ENCODE results near the gene OR2V1. TPM values are rescaled to one million over a fixed set of nuclear protein-coding genes. Genes with fewer than 3 reads are reported as not detected.
"Not testable (repeated sequence)": the region's sequence is repeated elsewhere in the genome, so short reads cannot be mapped to it uniquely, and the experiment has no call there.

Gene OR2V1
- total and polyA plus RNA-seq, 7 experiments from 2014 or later = not detected

DNA sequence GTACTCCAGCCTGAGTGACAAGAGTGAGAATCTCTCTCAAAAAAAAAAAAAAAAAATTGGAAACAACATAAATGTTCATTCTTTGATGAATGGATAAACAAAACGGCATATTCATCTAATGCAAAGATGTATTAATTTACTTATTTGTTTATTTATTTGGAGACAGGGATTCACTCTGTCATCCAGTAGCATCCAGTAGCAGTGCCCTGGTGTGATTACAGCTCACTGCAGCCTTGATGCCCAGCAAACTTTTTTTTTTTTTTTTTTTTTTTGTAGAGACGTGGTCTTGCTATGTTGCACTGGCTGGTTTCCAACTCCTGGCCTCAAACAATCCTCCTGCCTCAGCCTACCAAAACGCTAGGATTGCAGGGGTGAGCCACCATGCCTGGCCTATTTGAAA lies 40.8 kb upstream of the OR2V1 start:
- Mint-ChIP-seq H3K4me1 (peaks cover 20 to 57% (median 52%) of the 10 kb centered on the region in 7 donors), H3K27me3 (peaks cover 50 to 79% (median 66%) of the 10 kb centered on the region in 5 donors), H3K36me3 (peaks cover 0 to 6% (median 4%) of the 10 kb centered on the region in 5 donors), H3K27ac (peak overlapping the region in 3 of 9 donors; percentile 71 to 87 (median 79)), H3K4me3 (peak overlapping the region in 5 of 10 donors; percentile 23 to 91 (median 35)), H3K9me3 (peaks cover 0 to 22% (median 0%) of the 10 kb centered on the region in 11 donors)
- DNase-seq = no peak
- Histone ChIP-seq H3K4me1 (ENCODE audit: control insufficient read depth in 2 of 2, insufficient read depth in 2 of 2, low read length in 2 of 2) (peaks cover 10 to 23% of the 10 kb centered on the region in 2 donors), H3K27me3 (ENCODE audit: control insufficient read depth in 2 of 2, insufficient read depth in 2 of 2, low read length in 2 of 2) (peaks cover 6 to 26% of the 10 kb centered on the region in 2 donors), H3K36me3 (ENCODE audit: control insufficient read depth in 2 of 3, insufficient read depth in 3 of 3, low read length in 3 of 3) (no peaks in the 10 kb centered on the region), H3K27ac (ENCODE audit: low read depth, low read length) (no peak overlapping the region), H3K9me3 (ENCODE audit: control insufficient read depth in 2 of 3, low read length in 3 of 3) (no peaks in the 10 kb centered on the region), H3K4me3 (ENCODE audit: low read length) (no peak overlapping the region)
- POLR2A ChIA-PET = interaction anchor here (0.5 to 3.3 kb wide), 7 partner anchors 12 to 521 kb away, joined by 3 to 17 read pairs (median 7); no protein-coding TSS in a partner anchor
- CTCF ChIA-PET = interaction anchor here (1.6 kb wide), 1 partner anchor 13 kb away, joined by 8 read pairs; no protein-coding TSS in a partner anchor
- no peak for ATAC-seq
- intact Hi-C loops (cut with micrococcal nuclease) = loop anchor here in 1 of 2 donors (2.0 kb wide), 1 partner anchor 17 kb away; no protein-coding TSS in a partner anchor

DNA sequence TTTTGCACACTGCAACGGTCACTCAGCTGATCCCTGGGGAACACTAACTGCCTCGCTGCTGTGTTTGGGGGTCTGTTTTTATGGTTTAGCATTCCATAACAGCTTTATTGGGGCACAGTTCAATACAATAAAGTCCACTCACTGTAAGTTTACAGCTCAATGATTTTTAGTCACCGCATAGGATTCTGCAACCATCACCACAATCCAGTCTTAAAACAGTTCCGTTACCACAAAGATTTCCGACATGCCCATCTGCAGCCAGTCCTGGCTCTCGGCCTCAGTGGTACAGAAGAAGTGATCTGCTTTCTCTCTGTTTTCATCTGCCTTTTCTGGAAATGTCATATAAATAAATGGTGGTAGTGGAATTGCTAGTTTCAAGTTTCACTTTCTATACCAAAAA lies 40.0 kb upstream of the OR2V1 start:
- Histone ChIP-seq H3K4me3 (ENCODE audit: low read length) (no peak overlapping the region), H3K9me3 (ENCODE audit: control insufficient read depth in 2 of 3, low read length in 3 of 3) (no peaks in the 10 kb centered on the region), H3K36me3 (ENCODE audit: control insufficient read depth in 2 of 3, insufficient read depth in 3 of 3, low read length in 3 of 3) (no peaks in the 10 kb centered on the region), H3K4me1 (ENCODE audit: control insufficient read depth in 2 of 2, insufficient read depth in 2 of 2, low read length in 2 of 2) (peaks cover 10 to 23% of the 10 kb centered on the region in 2 donors), H3K27me3 (ENCODE audit: control insufficient read depth in 2 of 2, insufficient read depth in 2 of 2, low read length in 2 of 2) (peaks cover 6 to 26% of the 10 kb centered on the region in 2 donors), H3K27ac (ENCODE audit: low read depth, low read length) (no peak overlapping the region)
- no peak for ATAC-seq
- Mint-ChIP-seq H3K9me3 (peaks cover 0 to 22% (median 0%) of the 10 kb centered on the region in 11 donors), H3K27ac (peak overlapping the region in 5 of 9 donors; percentile 14 to 76 (median 44)), H3K36me3 (peaks cover 0 to 6% (median 4%) of the 10 kb centered on the region in 5 donors), H3K4me3 (peak overlapping the region in 5 of 10 donors; percentile 12 to 71 (median 67)), H3K4me1 (peaks cover 20 to 61% (median 53%) of the 10 kb centered on the region in 7 donors), H3K27me3 (peaks cover 52 to 78% (median 73%) of the 10 kb centered on the region in 5 donors)
- ChIA-PET CTCF (no interaction called here), POLR2A (interaction anchor here (0.8 to 3.3 kb wide), 4 partner anchors 14 to 90 kb away, joined by 3 to 17 read pairs (median 4); partner anchors contain the start of gene TRIM52)
- DNase-seq = no peak
- intact Hi-C loops (cut with micrococcal nuclease) = no loop called here

DNA sequence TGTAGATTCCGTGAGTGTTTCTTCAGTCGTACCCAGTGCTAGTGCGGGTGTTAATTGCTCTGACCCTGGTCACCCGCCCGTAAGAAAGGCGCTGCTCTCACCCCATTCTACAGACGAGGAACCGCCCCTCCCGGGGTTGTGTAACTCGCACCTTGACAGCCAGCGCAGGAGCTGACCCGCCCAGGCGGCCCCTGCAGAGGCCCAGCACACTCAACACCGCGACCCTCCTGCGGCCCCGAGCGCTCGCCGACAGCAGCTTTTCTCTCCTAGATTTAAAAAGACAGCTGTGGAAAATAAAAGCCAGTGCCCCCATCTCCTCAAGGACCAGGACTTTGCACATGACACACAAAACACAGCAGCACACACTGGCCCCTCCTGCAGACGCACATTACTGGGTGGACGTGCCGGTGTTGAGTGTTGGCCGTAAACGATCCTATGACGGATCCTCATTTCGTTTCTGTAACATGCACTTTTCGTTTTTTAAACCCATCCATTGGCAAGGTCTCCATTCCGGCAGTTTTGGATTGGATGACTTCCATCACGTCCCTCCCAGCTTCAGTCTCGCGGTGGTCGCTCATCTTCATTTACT lies 39.4 kb upstream of the OR2V1 start:
- H3K27ac Mint-ChIP-seq = peak overlapping the region in 6 of 9 donors; percentile 43 to 76 (median 52)
- intact Hi-C loops (cut with micrococcal nuclease) = no loop called here
- POLR2A ChIA-PET = interaction anchor here (0.8 to 1.2 kb wide), 3 partner anchors 20 to 90 kb away, joined by 3 to 4 read pairs (median 3); partner anchors contain the start of gene TRIM52
- H3K9me3 Mint-ChIP-seq = peaks cover 0 to 22% (median 0%) of the 10 kb centered on the region in 11 donors
- peaks cover 20 to 67% (median 57%) of the 10 kb centered on the region in 7 donors for H3K4me1 Mint-ChIP-seq
- H3K4me1 ChIP-seq (ENCODE audit: control insufficient read depth in 2 of 2, insufficient read depth in 2 of 2, low read length in 2 of 2) = peaks cover 10 to 23% of the 10 kb centered on the region in 2 donors
- H3K27me3 ChIP-seq (ENCODE audit: control insufficient read depth in 2 of 2, insufficient read depth in 2 of 2, low read length in 2 of 2) = peaks cover 6 to 26% of the 10 kb centered on the region in 2 donors
- peaks cover 0 to 6% (median 4%) of the 10 kb centered on the region in 5 donors for H3K36me3 Mint-ChIP-seq
- H3K4me3 Mint-ChIP-seq = peak overlapping the region in 8 of 10 donors; percentile 49 to 82 (median 64)
- no peak overlapping the region for H3K4me3 ChIP-seq (ENCODE audit: low read length)
- no peaks in the 10 kb centered on the region for H3K9me3 ChIP-seq (ENCODE audit: control insufficient read depth in 2 of 3, low read length in 3 of 3)
- peaks cover 52 to 80% (median 77%) of the 10 kb centered on the region in 5 donors for H3K27me3 Mint-ChIP-seq
- no peak for DNase-seq
- CTCF ChIA-PET = interaction anchor here (0.9 kb wide), 1 partner anchor 19 kb away, joined by 3 read pairs; no protein-coding TSS in a partner anchor
- H3K36me3 ChIP-seq (ENCODE audit: control insufficient read depth in 2 of 3, insufficient read depth in 3 of 3, low read length in 3 of 3) = no peaks in the 10 kb centered on the region
- no peak for ATAC-seq
- no peak overlapping the region for H3K27ac ChIP-seq (ENCODE audit: low read depth, low read length)

DNA sequence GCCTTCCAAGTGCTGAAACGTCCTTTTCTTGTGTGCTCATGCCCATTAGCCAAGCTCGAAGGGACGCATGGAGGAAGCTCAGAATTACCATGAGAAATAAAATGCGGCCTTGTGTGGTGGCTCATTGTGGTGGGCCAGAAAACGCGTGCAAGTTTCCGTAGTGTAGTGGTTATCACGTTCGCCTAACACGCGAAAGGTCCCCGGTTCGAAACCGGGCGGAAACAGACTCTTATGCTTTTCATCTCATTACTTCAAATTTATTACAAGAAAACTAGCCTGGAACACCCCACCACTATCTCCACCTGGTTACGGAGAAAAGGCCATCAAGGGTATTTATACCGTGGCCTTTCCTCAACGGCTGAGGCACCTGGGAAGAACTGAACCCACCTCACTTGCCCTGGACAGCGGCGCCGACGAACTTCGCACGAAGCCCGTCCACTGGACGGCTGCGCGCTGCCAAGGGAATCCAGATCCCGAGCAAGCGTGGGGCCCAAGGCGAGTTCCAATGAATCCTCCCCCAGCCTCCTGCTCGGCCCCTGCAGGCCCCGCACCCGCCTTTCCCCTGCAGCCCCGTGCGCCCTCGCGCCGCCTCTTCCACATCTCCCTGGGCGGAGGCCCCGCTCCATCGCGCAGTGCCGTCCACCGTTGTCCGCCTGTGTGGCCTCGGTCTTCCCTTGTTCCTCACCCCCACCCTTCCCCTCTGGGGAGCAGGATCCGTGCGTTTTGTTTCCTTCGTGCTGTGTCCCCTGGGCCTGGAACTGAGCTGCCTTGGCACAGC lies 38.7 kb upstream of the OR2V1 start:
- peaks cover 21 to 70% (median 60%) of the 10 kb centered on the region in 7 donors for H3K4me1 Mint-ChIP-seq
- peaks cover 6 to 26% of the 10 kb centered on the region in 2 donors for H3K27me3 ChIP-seq (ENCODE audit: control insufficient read depth in 2 of 2, insufficient read depth in 2 of 2, low read length in 2 of 2)
- H3K4me1 ChIP-seq (ENCODE audit: control insufficient read depth in 2 of 2, insufficient read depth in 2 of 2, low read length in 2 of 2) = peaks cover 10 to 23% of the 10 kb centered on the region in 2 donors
- peaks cover 52 to 82% (median 81%) of the 10 kb centered on the region in 5 donors for H3K27me3 Mint-ChIP-seq
- peak overlapping the region in 6 of 9 donors; percentile 43 to 93 (median 76) for H3K27ac Mint-ChIP-seq
- POLR2A ChIA-PET; H3K36me3 Mint-ChIP-seq; H3K36me3 ChIP-seq (ENCODE audit: control insufficient read depth in 2 of 3, insufficient read depth in 3 of 3, low read length in 3 of 3); intact Hi-C loops (cut with micrococcal nuclease); H3K4me3 ChIP-seq (ENCODE audit: low read length); H3K27ac ChIP-seq (ENCODE audit: low read depth, low read length); H3K9me3 ChIP-seq (ENCODE audit: control insufficient read depth in 2 of 3, low read length in 3 of 3): not testable (repeated sequence)
- CTCF ChIA-PET = interaction anchor here (0.9 to 1.4 kb wide), 2 partner anchors 15 to 20 kb away, joined by 3 to 5 read pairs; no protein-coding TSS in a partner anchor
- peak overlapping the region; percentile 48 to 82 (median 64) for H3K4me3 Mint-ChIP-seq
- DNase-seq (peak; percentile 29 to 84 (median 73)), ATAC-seq (peak; percentile 33)
- peaks cover 0 to 22% (median 0%) of the 10 kb centered on the region in 11 donors for H3K9me3 Mint-ChIP-seq

DNA sequence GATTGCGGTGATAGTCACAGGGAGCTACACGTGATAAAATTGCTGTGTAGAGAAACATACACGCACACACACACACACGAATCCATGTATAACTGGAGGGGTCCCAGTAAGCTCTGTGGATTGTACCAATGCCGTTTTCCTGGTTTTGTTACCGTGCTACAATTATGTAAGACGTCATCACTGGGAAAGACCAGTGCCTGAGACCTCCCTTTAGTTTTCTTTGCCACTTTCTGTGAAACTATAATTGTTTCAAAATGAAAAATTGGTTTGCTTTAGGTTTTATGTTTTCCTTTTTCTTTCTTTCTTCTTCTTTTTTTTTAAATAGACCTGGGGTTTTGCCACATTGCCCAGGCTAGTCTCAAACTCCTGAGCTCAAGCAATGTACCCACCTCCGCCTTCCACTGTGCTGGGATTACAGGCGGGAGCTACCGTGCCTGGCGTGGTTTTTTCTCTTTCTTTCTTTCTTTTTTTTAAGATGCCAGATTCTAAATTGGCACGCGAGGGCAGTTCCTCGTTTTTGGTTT lies 37.7 kb upstream of the OR2V1 start:
- H3K27me3 Mint-ChIP-seq = peaks cover 52 to 83% (median 76%) of the 10 kb centered on the region in 5 donors
- CTCF ChIA-PET = interaction anchor here (1.4 kb wide), 1 partner anchor 16 kb away, joined by 5 read pairs; no protein-coding TSS in a partner anchor

More for the DNA sequence above, 37.7 kb upstream of the OR2V1 start:
- no peak for ATAC-seq
- Histone ChIP-seq H3K36me3 (ENCODE audit: control insufficient read depth in 2 of 3, insufficient read depth in 3 of 3, low read length in 3 of 3) (no peaks in the 10 kb centered on the region), H3K9me3 (ENCODE audit: control insufficient read depth in 2 of 3, low read length in 3 of 3) (no peaks in the 10 kb centered on the region), H3K4me3 (ENCODE audit: low read length) (no peak overlapping the region), H3K27me3 (ENCODE audit: control insufficient read depth in 2 of 2, insufficient read depth in 2 of 2, low read length in 2 of 2) (peaks cover 6 to 26% of the 10 kb centered on the region in 2 donors), H3K4me1 (ENCODE audit: control insufficient read depth in 2 of 2, insufficient read depth in 2 of 2, low read length in 2 of 2) (peaks cover 10 to 18% of the 10 kb centered on the region in 2 donors), H3K27ac (ENCODE audit: low read depth, low read length) (no peak overlapping the region)
- POLR2A ChIA-PET = interaction anchor here (0.7 to 1.6 kb wide), 4 partner anchors 16 to 448 kb away, joined by 3 to 6 read pairs (median 4); partner anchors contain the start of genes TRIM41 and TRIM52
- Mint-ChIP-seq H3K27ac (peak overlapping the region in 2 of 9 donors; percentile 44 to 48), H3K9me3 (peaks cover 0 to 25% (median 1%) of the 10 kb centered on the region in 11 donors), H3K36me3 (peaks cover 0 to 8% (median 5%) of the 10 kb centered on the region in 5 donors), H3K4me1 (peaks cover 24 to 75% (median 62%) of the 10 kb centered on the region in 7 donors), H3K4me3 (peak overlapping the region in 4 of 10 donors; percentile 3 to 71 (median 58))
- DNase-seq = no peak
- intact Hi-C loops (cut with micrococcal nuclease) = no loop called here

Measured in naive thymus-derived CD4-positive, alpha-beta T cell (primary cell).